HepG2 (cell line): Measurements from ENCODE around the gene TAS1R3. TPM values are rescaled to one million over a fixed set of nuclear protein-coding genes. Genes with fewer than 3 reads are reported as not detected.

Experiments used
- CBFB ChIP-seq: sonication (generic); formaldehyde crosslinking; IDR thresholded peaks from 2 replicates; pipeline ENCODE4 v1.4.0; 2020; ENCODE audit warnings: missing genetic modification reagents
- EZH2 ChIP-seq: conservative IDR thresholded peaks from 2 replicates; pipeline ENCODE4 v1.6.1; 2012; ENCODE audit warnings: mild to moderate bottlenecking, low read depth, low read length, moderate library complexity
- FOXA1 ChIP-seq, 2 experiments: fragments of 450-650 bp in 1 of 2; sonication (generic) in 1 of 2; formaldehyde crosslinking in 1 of 2; IDR thresholded peaks; 2 replicates each; pipeline versions ENCODE4 v1.4.0 to v1.6.1; 2016 to 2020; ENCODE audit warnings: missing genetic modification reagents in 1 of 2
- JUN ChIP-seq: sonication (generic); formaldehyde crosslinking; IDR thresholded peaks from 2 replicates; pipeline ENCODE4 v1.4.0; 2020; ENCODE audit warnings: mild to moderate bottlenecking, missing genetic modification reagents
- MEIS1 ChIP-seq: sonication (generic); formaldehyde crosslinking; IDR thresholded peaks from 2 replicates; pipeline ENCODE4 v1.9.0; 2021; ENCODE audit warnings: mild to moderate bottlenecking, missing genetic modification reagents, moderate library complexity, borderline replicate concordance
- NR2F2 ChIP-seq: IDR thresholded peaks from 2 replicates; pipeline ENCODE4 v1.6.1; 2012; ENCODE audit warnings: low read depth, inconsistent platforms, borderline replicate concordance
- SOX6 ChIP-seq, 2 experiments: fragments of 450-650 bp in 1 of 2; sonication (generic) in 1 of 2; formaldehyde crosslinking in 1 of 2; IDR thresholded peaks; 2 replicates each; pipeline versions ENCODE4 v1.4.0 to v1.6.1; 2017 to 2020; ENCODE audit warnings: antibody characterized with exemption in 1 of 2, mild to moderate bottlenecking in 1 of 2, missing genetic modification reagents in 1 of 2
- SP4 ChIP-seq: sonication (generic); formaldehyde crosslinking; IDR thresholded peaks from 2 replicates; pipeline ENCODE4 v1.8.1; 2023; ENCODE audit warnings: mild to moderate bottlenecking, missing genetic modification reagents
- SYNCRIP ChIP-seq: fragments of 200-400 bp; formaldehyde crosslinking; IDR thresholded peaks from 2 replicates; pipeline ENCODE4 v1.6.1; 2018; ENCODE audit warnings: mild to moderate bottlenecking, low read depth, low read length; ENCODE audit not compliant: insufficient read depth
- ZC3H13 ChIP-seq: sonication (generic); formaldehyde crosslinking; IDR thresholded peaks from 2 replicates; pipeline ENCODE4 v1.8.1; 2023; ENCODE audit warnings: mild to moderate bottlenecking, missing genetic modification reagents, moderate library complexity
- ZNF350 ChIP-seq: sonication (generic); formaldehyde crosslinking; IDR thresholded peaks from 2 replicates; pipeline ENCODE4 v1.4.0; 2020; ENCODE audit warnings: mild to moderate bottlenecking, low read depth, missing genetic modification reagents, borderline replicate concordance
- ZNF563 ChIP-seq: sonication (generic); formaldehyde crosslinking; IDR thresholded peaks from 2 replicates; pipeline ENCODE4 v1.8.0; 2022; ENCODE audit warnings: mild to moderate bottlenecking, moderate library complexity, missing genetic modification reagents
- ZNF672 ChIP-seq: sonication (generic); formaldehyde crosslinking; IDR thresholded peaks from 2 replicates; pipeline ENCODE4 v1.8.1; 2022; ENCODE audit warnings: missing genetic modification reagents
- ZNF768 ChIP-seq: sonication (generic); formaldehyde crosslinking; IDR thresholded peaks from 2 replicates; pipeline ENCODE4 v1.4.0; 2020; ENCODE audit warnings: missing genetic modification reagents
- ZNF788 ChIP-seq: sonication (generic); formaldehyde crosslinking; IDR thresholded peaks from 2 replicates; pipeline ENCODE4 v1.5.0; 2020; ENCODE audit warnings: mild to moderate bottlenecking, missing genetic modification reagents, borderline replicate concordance
- ZNF879 ChIP-seq: sonication (generic); formaldehyde crosslinking; IDR thresholded peaks from 2 replicates; pipeline ENCODE4 v1.8.1; 2023; ENCODE audit warnings: missing genetic modification reagents
- polyA plus RNA-seq, 8 experiments: library from polyadenylated mRNA; depleted of rRNA in 3 of 8; stranded (reverse) in 7 of 8; unstranded in 1 of 8; fragments of >200 nt; fragmentation: Illumina TruSeq in 4 of 8; extraction: Trizol in 4 of 8; gene quantifications; 2 replicates each; pipeline versions ENCODE4 v1.2.1 to v1.2.3, GENCODE V29; 2011 to 2016; ENCODE audit warnings: low read depth in 4 of 8, missing spikeins in 1 of 8, mixed read lengths in 1 of 8; ENCODE audit not compliant: insufficient read depth in 1 of 8
- total RNA-seq, 5 experiments: library from RNA; depleted of rRNA; stranded (reverse); fragments of >200 nt; fragmentation: Illumina TruSeq; extraction: Trizol; gene quantifications; 2 replicates each; pipeline ENCODE4 v1.2.3, GENCODE V29; 2016; ENCODE audit warnings: low read depth in 1 of 5
- TF ChIP-seq, protein P1 (sequence below): sonication (generic); formaldehyde crosslinking; IDR thresholded peaks from 2 replicates; pipeline ENCODE4 v1.5.0; 2020; ENCODE audit warnings: mild to moderate bottlenecking, missing genetic modification reagents, borderline replicate concordance
- TF ChIP-seq, protein P2 (sequence below): sonication (generic); formaldehyde crosslinking; IDR thresholded peaks from 2 replicates; pipeline ENCODE4 v1.5.1; 2020; ENCODE audit warnings: mild to moderate bottlenecking, missing genetic modification reagents
- TF ChIP-seq, protein P3 (sequence below): sonication (generic); formaldehyde crosslinking; IDR thresholded peaks from 2 replicates; pipeline ENCODE4 v1.8.1; 2023; ENCODE audit warnings: missing genetic modification reagents, mild to moderate bottlenecking, borderline replicate concordance
- TF ChIP-seq, protein P4 (sequence below): sonication (generic); formaldehyde crosslinking; IDR thresholded peaks from 2 replicates; pipeline ENCODE4 v1.4.0; 2020; ENCODE audit warnings: missing genetic modification reagents; ENCODE audit errors: not compliant biosample characterization

The TAS1R3 gene
- total and polyA plus RNA-seq, 2 of the 13 experiments (the other 11 are each of a cell fraction or from before 2014, with no cell fraction given), result 0.13 to 0.15 TPM

DNA sequence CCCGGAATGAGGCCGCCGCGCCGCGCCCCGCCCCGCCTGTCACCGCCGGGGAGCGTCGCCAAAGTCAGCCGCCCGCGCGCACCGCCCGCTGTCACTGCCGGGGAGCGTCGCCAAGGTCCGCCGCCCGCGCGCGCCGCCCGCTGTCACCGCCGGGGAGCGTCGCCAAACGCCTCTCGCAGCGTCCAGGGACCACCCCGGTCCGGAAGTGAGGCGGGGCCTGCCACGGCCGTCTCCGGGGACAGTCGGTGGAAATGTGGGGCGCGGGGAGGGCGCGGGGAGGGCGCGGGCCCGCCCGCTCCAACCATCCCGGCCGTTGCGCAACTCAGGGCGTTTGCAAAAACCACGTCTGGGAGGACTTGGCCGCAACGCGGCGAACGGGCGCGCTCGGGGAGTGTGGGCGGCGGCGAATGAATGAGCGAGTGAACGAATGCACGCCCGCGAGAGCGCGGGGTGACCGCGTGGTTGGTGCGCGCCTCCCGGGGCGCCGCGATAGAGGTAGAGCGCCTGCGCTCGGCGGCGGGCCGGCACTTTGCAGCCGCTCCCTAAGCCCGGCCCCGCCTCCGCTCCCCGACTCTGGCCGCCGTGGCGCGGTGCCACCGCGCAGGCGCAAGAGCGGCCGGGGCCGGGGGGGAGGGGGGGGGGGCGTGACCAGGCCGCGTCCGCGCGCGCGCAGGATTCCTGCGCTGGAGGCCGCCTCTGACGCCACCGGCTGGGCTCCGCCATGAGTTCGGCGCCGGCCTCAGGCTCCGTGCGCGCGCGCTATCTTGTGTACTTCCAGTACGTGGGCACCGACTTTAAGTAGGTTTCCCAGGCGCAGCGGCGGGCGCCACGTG lies 22.9 kb upstream of the TAS1R3 start, which contains the start of the genes ACAP3 and PUSL1 (continued):
- TF ChIP-seq NR2F2 (peak; percentile 44; the same call in 1 of the 2 replicates), ZNF672 (no peak), SOX6 (IDR thresholded peaks at IDR 0.05) (no peak), SOX6 (CRISPR knock-in tag; IDR thresholded peaks at IDR 0.05) (peak; percentile 38; the same call in 1 of the 2 replicates), SYNCRIP (no peak), MEIS1 (CRISPR knock-in tag) (peak; percentile 61; the same call in 1 of the 2 replicates), ZNF879 (CRISPR knock-in tag) (0 out of 2 replicates have a peak, but pooled peaks have one; percentile 36), FOXA1 (IDR thresholded peaks at IDR 0.05) (no peak), FOXA1 (CRISPR knock-in tag; IDR thresholded peaks at IDR 0.05) (0 out of 2 replicates have a peak, but pooled peaks have one; percentile 30), CBFB (CRISPR knock-in tag) (0 out of 2 replicates have a peak, but pooled peaks have one; percentile 22), EZH2 (no peak), ZNF350 (CRISPR knock-in tag) (no peak), SP4 (CRISPR knock-in tag) (peak; percentile 64), JUN (CRISPR knock-in tag) (0 out of 2 replicates have a peak, but pooled peaks have one; percentile 56), ZNF563 (no peak; the same call in 1 of the 2 replicates), ZC3H13 (CRISPR knock-in tag) (peak; percentile 27; the same call in 1 of the 2 replicates), ZNF788 (peak; percentile 64), ZNF768 (CRISPR knock-in tag) (peak; percentile 48; the same call in 1 of the 2 replicates)
- TF ChIP-seq, protein P1, sequence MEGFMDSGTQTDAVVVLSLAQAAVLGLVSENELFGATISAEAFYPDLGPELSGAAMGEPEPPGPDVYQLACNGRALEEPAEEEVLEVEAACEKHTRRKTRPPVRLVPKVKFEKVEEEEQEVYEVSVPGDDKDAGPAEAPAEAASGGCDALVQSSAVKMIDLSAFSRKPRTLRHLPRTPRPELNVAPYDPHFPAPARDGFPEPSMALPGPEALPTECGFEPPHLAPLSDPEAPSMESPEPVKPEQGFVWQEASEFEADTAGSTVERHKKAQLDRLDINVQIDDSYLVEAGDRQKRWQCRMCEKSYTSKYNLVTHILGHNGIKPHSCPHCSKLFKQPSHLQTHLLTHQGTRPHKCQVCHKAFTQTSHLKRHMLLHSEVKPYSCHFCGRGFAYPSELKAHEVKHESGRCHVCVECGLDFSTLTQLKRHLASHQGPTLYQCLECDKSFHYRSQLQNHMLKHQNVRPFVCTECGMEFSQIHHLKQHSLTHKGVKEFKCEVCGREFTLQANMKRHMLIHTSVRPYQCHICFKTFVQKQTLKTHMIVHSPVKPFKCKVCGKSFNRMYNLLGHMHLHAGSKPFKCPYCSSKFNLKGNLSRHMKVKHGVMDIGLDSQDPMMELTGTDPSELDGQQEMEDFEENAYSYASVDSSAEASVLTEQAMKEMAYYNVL (CRISPR knock-in tag), result no peak
- TF ChIP-seq, protein P2, sequence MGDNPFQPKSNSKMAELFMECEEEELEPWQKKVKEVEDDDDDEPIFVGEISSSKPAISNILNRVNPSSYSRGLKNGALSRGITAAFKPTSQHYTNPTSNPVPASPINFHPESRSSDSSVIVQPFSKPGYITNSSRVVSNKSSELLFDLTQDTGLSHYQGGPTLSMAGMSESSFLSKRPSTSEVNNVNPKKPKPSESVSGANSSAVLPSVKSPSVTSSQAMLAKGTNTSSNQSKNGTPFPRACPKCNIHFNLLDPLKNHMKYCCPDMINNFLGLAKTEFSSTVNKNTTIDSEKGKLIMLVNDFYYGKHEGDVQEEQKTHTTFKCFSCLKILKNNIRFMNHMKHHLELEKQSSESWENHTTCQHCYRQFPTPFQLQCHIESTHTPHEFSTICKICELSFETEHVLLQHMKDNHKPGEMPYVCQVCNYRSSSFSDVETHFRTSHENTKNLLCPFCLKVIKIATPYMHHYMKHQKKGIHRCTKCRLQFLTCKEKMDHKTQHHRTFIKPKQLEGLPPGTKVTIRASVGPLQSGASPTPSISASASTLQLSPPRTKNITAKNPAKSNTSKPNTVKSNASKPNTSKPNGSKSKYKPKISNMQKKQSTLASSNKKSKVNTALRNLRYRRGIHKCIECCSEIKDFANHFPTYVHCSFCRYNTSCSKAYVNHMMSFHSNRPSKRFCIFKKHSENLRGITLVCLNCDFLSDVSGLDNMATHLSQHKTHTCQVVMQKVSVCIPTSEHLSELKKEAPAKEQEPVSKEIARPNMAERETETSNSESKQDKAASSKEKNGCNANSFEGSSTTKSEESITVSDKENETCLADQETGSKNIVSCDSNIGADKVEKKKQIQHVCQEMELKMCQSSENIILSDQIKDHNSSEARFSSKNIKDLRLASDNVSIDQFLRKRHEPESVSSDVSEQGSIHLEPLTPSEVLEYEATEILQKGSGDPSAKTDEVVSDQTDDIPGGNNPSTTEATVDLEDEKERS (CRISPR knock-in tag), result no peak
- TF ChIP-seq, protein P3, sequence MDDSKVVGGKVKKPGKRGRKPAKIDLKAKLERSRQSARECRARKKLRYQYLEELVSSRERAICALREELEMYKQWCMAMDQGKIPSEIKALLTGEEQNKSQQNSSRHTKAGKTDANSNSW, result no peak; the same call in 1 of the 2 replicates
- TF ChIP-seq, protein P4, sequence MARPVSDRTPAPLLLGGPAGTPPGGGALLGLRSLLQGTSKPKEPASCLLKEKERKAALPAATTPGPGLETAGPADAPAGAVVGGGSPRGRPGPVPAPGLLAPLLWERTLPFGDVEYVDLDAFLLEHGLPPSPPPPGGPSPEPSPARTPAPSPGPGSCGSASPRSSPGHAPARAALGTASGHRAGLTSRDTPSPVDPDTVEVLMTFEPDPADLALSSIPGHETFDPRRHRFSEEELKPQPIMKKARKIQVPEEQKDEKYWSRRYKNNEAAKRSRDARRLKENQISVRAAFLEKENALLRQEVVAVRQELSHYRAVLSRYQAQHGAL, result no peak
